Naive thymus-derived CD4-positive, alpha-beta T cell (primary cell): Measurements from ENCODE around the gene TCEAL2. TPM values are rescaled to one million over a fixed set of nuclear protein-coding genes. Genes with fewer than 3 reads are reported as not detected.

Experiments
- ATAC-seq: fragments of 150-1000 bp; cut with Tn5 transposase; 2 replicates; pipeline ENCODE4 v1.10.0; 2021; ENCODE audit warnings: mild to moderate bottlenecking, moderate library complexity
- CTCF ChIA-PET: fragments of 350-600 bp; sonication (Branson Sonifier 250); formaldehyde crosslinking; loops from one replicate; lab custom pipeline; 2021; ENCODE audit warnings: antibody characterized with exemption; lab: Charles Lee
- POLR2A ChIA-PET: fragments of 350-600 bp; sonication (Branson Sonifier 250); formaldehyde crosslinking; loops from one replicate; lab custom pipeline; 2021; ENCODE audit warnings: antibody characterized with exemption, inconsistent platforms; lab: Charles Lee
- DNase-seq, 9 donors: peaks; one replicate each; pipeline versions ENCODE4 v3.0.0 to v3.0.0-alpha.2; 2020 to 2022; ENCODE audit warnings: mixed read lengths in 1 of 9
- H3K27ac ChIP-seq: one replicate; pipeline ENCODE4 v1.7.0; 2013; ENCODE audit warnings: mild to moderate bottlenecking, low read depth, low read length, moderate library complexity
- H3K27me3 ChIP-seq, 2 donors: one replicate each; pipeline ENCODE4 v1.7.0; 2013; ENCODE audit warnings: low read length in 2 of 2, mild to moderate bottlenecking in 2 of 2, moderate library complexity in 2 of 2; ENCODE audit not compliant: control insufficient read depth in 2 of 2, insufficient read depth in 2 of 2
- H3K36me3 ChIP-seq, 3 experiments: 1 replicate in 2 of 3; 2 replicates in 1 of 3; pipeline ENCODE4 v1.7.0; 2013; ENCODE audit warnings: low read length in 3 of 3, mild to moderate bottlenecking in 3 of 3, moderate library complexity in 1 of 3; ENCODE audit not compliant: insufficient read depth in 3 of 3, control insufficient read depth in 2 of 3
- H3K4me1 ChIP-seq, 2 donors: one replicate each; pipeline ENCODE4 v1.7.0; 2013; ENCODE audit warnings: low read length in 2 of 2, mild to moderate bottlenecking in 2 of 2, moderate library complexity in 1 of 2; ENCODE audit not compliant: control insufficient read depth in 2 of 2, insufficient read depth in 2 of 2
- H3K4me3 ChIP-seq: 2 replicates; pipeline ENCODE4 v1.7.0; 2013; ENCODE audit warnings: mild to moderate bottlenecking, low read length
- H3K9me3 ChIP-seq, 3 experiments: 1 replicate in 2 of 3; 2 replicates in 1 of 3; pipeline ENCODE4 v1.7.0; 2013; ENCODE audit warnings: low read length in 3 of 3; ENCODE audit not compliant: control insufficient read depth in 2 of 3
- H3K27ac Mint-ChIP-seq, 9 donors: one replicate each; pipeline ENCODE4 v1.8.0; 2020 to 2022; ENCODE audit warnings: mixed read lengths in 9 of 9, mild to moderate bottlenecking in 8 of 9, moderate library complexity in 5 of 9, inconsistent platforms in 2 of 9
- H3K27me3 Mint-ChIP-seq, 5 donors: one replicate each; pipeline ENCODE4 v1.8.0; 2021 to 2022; ENCODE audit warnings: mixed read lengths in 5 of 5, mild to moderate bottlenecking in 1 of 5
- H3K36me3 Mint-ChIP-seq, 5 donors: one replicate each; pipeline ENCODE4 v1.8.0; 2020 to 2022; ENCODE audit warnings: mixed read lengths in 5 of 5, mild to moderate bottlenecking in 3 of 5, inconsistent platforms in 1 of 5
- H3K4me1 Mint-ChIP-seq, 7 donors: one replicate each; pipeline ENCODE4 v1.8.0; 2020 to 2022; ENCODE audit warnings: mixed read lengths in 7 of 7, mild to moderate bottlenecking in 3 of 7, inconsistent platforms in 1 of 7
- H3K4me3 Mint-ChIP-seq, 10 donors: one replicate each; pipeline ENCODE4 v1.8.0; 2020 to 2022; ENCODE audit warnings: mild to moderate bottlenecking in 10 of 10, mixed read lengths in 10 of 10, moderate library complexity in 6 of 10, inconsistent platforms in 2 of 10
- H3K9me3 Mint-ChIP-seq, 11 donors: one replicate each; pipeline ENCODE4 v1.8.0; 2020 to 2022; ENCODE audit warnings: mixed read lengths in 11 of 11, mild to moderate bottlenecking in 4 of 11, inconsistent platforms in 1 of 11, moderate library complexity in 1 of 11
- intact Hi-C, 2 donors: fragments of 100-400 bp; cut with micrococcal nuclease; formaldehyde crosslinking; loops; one replicate each; pipeline ENCODE4 v1.15.1; 2023
- polyA plus RNA-seq, 2 donors: library from polyadenylated mRNA; unstranded; fragments of 300-500 nt; fragmentation: Illumina TruSeq; gene quantifications; one replicate each; pipeline ENCODE4 v1.2.3, GENCODE V29; 2021
- total RNA-seq, 6 experiments: library from RNA in 5 of 6; stranded (reverse) in 5 of 6; gene quantifications; 1 replicate in 5 of 6; 2 replicates in 1 of 6; pipeline ENCODE4 v1.2.3 and lab custom pipeline; 2021 to 2026

The TCEAL2 gene
- total and polyA plus RNA-seq, 7 experiments from 2014 or later, result 0.45 to 2.5 (median 1.5) TPM; not detected in 1

DNA sequence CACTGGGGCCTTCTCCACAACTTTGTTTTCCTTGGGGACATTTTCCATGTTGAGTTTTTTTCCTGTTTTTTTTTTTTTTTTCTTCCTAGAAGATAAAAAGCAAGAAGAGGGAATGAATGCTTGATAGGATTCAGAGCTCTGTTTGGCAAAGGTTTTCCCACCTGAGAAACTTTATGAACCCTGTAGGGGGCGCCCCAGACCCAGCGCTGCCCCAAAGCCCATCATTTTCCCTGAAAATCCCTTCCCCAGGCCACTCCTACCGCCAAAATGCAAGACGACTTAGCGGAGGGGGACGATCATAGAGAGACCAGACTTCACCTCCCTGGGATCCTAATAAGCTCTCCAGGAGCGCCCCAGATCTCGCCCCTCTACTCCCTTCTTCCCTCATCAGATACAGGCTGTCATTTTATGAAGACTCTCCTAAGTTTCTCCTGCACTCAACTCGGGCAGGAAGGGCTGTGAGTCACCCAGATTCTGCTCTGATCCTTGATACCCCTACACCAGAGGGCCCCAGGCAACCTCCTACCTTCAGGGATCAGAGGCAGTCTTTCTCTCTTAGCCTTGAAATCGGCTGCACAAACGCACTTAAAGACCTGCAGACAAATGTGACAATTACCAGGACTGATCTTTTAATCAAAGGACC is 28.9 kb downstream of the TCEAL2 start:
- H3K4me3 Mint-ChIP-seq, result peak overlapping the region; percentile 92 to 99 (median 98)
- peaks cover 3 to 20% (median 5%) of the 10 kb centered on the region in 7 donors for H3K4me1 Mint-ChIP-seq
- H3K27ac Mint-ChIP-seq, result peak overlapping the region; percentile 92 to 99 (median 96)
- ATAC-seq (no peak), DNase-seq (peak in 6 of 9 donors; percentile 2 to 15 (median 4))
- ChIA-PET POLR2A (no interaction called here), CTCF (no interaction called here)
- Histone ChIP-seq H3K27me3 (no peaks in the 10 kb centered on the region), H3K27ac (peak overlapping the region; percentile 83), H3K9me3 (no peaks in the 10 kb centered on the region), H3K4me3 (peak overlapping the region; percentile 74), H3K36me3 (no peaks in the 10 kb centered on the region), H3K4me1 (no peaks in the 10 kb centered on the region)
- no peaks in the 10 kb centered on the region for H3K36me3 Mint-ChIP-seq
- H3K27me3 Mint-ChIP-seq, result no peaks in the 10 kb centered on the region
- intact Hi-C loops, result loop anchor here in 1 of 2 donors (2.0 kb wide), 4 partner anchors 26 to 1764 kb away; partner anchors contain the start of gene GPRASP1
- H3K9me3 Mint-ChIP-seq, result no peaks in the 10 kb centered on the region

DNA sequence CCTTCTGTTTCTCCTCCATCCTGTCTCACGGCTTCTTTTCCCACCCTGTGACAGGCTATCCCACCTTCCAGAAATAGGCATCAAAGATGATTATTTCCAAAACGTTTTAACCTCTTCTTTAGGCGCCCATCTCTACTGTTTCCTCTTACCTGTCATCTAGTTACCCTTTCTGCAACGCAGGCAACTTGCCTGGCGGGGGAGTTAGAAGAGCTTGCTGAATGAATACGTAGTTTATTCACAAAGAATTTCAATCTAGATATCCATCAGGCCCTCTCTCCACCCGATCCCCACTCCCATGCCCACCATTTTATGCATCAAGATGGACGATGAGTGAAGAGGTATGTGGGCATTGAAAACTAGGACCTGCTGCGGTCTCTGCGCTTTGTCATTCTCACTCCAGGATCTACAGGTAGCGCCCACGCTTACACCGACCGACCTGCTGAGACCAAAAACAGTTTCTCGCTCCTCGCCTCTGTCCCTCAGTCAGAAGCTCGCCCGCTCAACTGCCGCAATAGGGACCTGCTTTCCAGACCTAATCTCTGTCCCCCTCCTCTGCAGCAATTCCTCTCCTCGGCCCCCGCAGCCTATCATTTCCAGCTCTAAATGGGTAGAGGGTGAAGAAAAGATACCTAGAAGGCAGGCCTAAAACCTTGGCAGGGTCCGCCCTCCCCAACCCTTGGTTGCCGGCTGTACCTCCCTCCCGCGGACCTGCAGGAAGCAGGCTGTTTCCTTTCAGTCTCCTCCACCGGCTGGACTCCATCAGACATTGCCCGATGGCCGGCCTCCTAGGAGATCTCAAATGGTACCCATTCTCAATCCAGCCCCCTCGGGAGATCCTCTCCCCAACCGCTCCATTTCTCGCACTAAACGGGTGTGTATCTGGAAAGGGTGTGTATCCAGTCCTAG is 29.7 kb downstream of the TCEAL2 start:
- intact Hi-C loops, result loop anchor here (1.0 to 5.0 kb wide), 12 partner anchors 26 to 1764 kb away; partner anchors contain the start of genes ARMCX6 (in 1 of the 2), GPRASP1 (in 1 of the 2), GPRASP2 (in 1 of the 2) and TIMM8A (in 1 of the 2)
- Mint-ChIP-seq H3K4me1 (peaks cover 3 to 20% (median 5%) of the 10 kb centered on the region in 7 donors), H3K27me3 (peaks cover 0 to 3% (median 0%) of the 10 kb centered on the region in 5 donors), H3K4me3 (peak overlapping the region; percentile 92 to 99 (median 98)), H3K36me3 (no peaks in the 10 kb centered on the region), H3K9me3 (no peaks in the 10 kb centered on the region), H3K27ac (peak overlapping the region; percentile 92 to 99 (median 96))
- ChIA-PET POLR2A (interaction anchor here (1.2 kb wide), 1 partner anchor 224 kb away, joined by 8 read pairs; the partner anchor contains the start of gene ZMAT1), CTCF (no interaction called here)
- Histone ChIP-seq H3K4me3 (peak overlapping the region; percentile 74), H3K4me1 (no peaks in the 10 kb centered on the region), H3K36me3 (no peaks in the 10 kb centered on the region), H3K27ac (peak overlapping the region; percentile 83), H3K9me3 (no peaks in the 10 kb centered on the region), H3K27me3 (no peaks in the 10 kb centered on the region)
- ATAC-seq (peak; percentile 54), DNase-seq (peak in 8 of 9 donors; percentile 5 to 45 (median 37))

- Histone ChIP-seq H3K27ac (peak within 1 kb of the TSS; percentile 83), H3K4me1 (no peaks in the 10 kb centered on the region), H3K27me3 (no peaks in the 10 kb centered on the region), H3K4me3 (peak within 1 kb of the TSS; percentile 74), H3K9me3 (no peaks in the 10 kb centered on the region), H3K36me3 (no peaks in the 10 kb centered on the region)
- ChIA-PET POLR2A (interaction anchor here (0.6 to 1.2 kb wide), 2 partner anchors 224 to 1106 kb away, joined by 5 to 8 read pairs; partner anchors contain the start of gene ZMAT1), CTCF (no interaction called here)
- intact Hi-C loops, result loop anchor here (1.0 to 5.0 kb wide), 14 partner anchors 27 to 1763 kb away; partner anchors contain the start of genes ARMCX6 (in 1 of the 2), GPRASP1 (in 1 of the 2), GPRASP2 (in 1 of the 2) and MORF4L2 (in 1 of the 2)
- Mint-ChIP-seq H3K9me3 (no peaks in the 10 kb centered on the region), H3K27ac (peak within 1 kb of the TSS; percentile 92 to 99 (median 96)), H3K27me3 (peaks cover 0 to 6% (median 0%) of the 10 kb centered on the region in 5 donors), H3K36me3 (no peaks in the 10 kb centered on the region), H3K4me1 (peaks cover 4 to 20% (median 5%) of the 10 kb centered on the region in 7 donors), H3K4me3 (peak within 1 kb of the TSS; percentile 92 to 99 (median 98))
- DNase-seq, result peak in 8 of 9 donors; percentile 20 to 74 (median 62)
- ATAC-seq, result peak; percentile 98
Measured at GRCh38 chrX:102155806-102156179, 30.3 kb downstream of the TCEAL2 start, which contains the start of gene BEX5. BEX5 (minus strand) TSS chrX:102155977; CDS start chrX:102154265, 1,712 bp downstream.

Other genes with a start within 250 kb of the TCEAL2 start
- 10 to 100 TPM in 4 of 5 experiments, 1 to 10 TPM in 1; 3.0 to 48.3 (median 32.2) TPM for gene ZMAT1, start 193.7 kb upstream of the TCEAL2 start, total RNA-seq
- gene ZMAT1, start 193.7 kb upstream of the TCEAL2 start, polyA plus RNA-seq, result 1 to 10 TPM; 2.3 to 4.8 TPM
- not detected for gene TCEAL6, start 16.8 kb downstream of the TCEAL2 start, total RNA-seq
- gene TCEAL6, start 16.8 kb downstream of the TCEAL2 start, polyA plus RNA-seq, result not detected
- 10 to 100 TPM in 1 of 5 experiments, 1 to 10 TPM in 4; 1.8 to 10.1 (median 6.8) TPM for gene BEX5, start 30.3 kb downstream of the TCEAL2 start, total RNA-seq
- gene BEX5, start 30.3 kb downstream of the TCEAL2 start, polyA plus RNA-seq, result 10 to 100 TPM; 11.5 to 13.2 TPM
- gene TCP11X1, start 89.6 kb downstream of the TCEAL2 start, total RNA-seq, result not detected
- gene TCP11X1, start 89.6 kb downstream of the TCEAL2 start, polyA plus RNA-seq, result not detected
- not detected for gene NXF2, start 121.5 kb downstream of the TCEAL2 start, total RNA-seq
- not detected for gene NXF2, start 121.5 kb downstream of the TCEAL2 start, polyA plus RNA-seq